ENCODE measurements around the gene NDP.
"Not testable (repeated sequence)": the region's sequence is repeated elsewhere in the genome, so short reads cannot be mapped to it uniquely, and the experiment has no call there.

Gene NDP

DNA sequence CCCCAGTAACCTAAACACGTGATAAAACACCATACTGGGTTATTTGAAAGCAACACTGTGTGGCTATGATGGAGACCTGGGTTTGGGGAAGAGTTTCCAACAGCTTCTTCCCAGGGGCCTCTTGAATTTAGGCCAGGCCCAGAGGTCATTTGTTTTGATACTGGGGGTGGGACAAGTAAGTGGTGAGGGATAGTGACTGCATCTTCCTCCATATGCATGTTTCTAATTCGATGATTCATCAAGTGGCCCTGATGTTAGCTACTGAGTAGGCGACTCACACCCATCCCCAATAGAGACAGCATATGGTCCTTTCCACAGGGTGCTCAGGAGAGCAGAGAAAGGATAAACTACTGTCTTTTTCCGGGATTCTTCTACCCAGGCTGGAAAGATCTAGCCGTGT lies 2.7 kb downstream of the NDP start:
- DNase-seq (ENCODE audit: low read depth): no peak

GRCh38 chrX:43969504-43970501 lies 3.4 kb downstream of the NDP start:
- DNase-seq (ENCODE audit: low read depth): no peak

DNA sequence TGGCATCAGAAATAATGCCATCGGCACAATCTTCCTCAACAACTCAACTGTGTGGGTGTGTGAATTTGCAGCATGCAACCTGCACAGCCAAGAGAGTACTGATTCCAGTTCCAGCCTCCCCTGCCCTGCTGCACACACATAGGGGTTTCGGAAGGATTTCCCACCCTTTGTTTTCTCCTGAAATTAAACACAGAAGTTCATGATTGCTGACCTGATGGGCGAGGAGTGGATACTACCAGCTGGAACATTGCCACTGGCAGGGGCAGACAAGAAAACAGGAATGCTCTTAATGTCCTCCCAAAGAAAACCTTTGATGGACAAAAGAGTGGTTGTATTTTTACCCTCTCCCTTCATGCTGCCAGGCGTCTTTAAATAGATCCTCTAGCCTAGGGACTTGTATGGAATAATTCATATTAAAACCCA lies 4.8 kb downstream of the NDP start:
- no peak for DNase-seq (ENCODE audit: low read depth)

- DNase-seq (ENCODE audit: low read depth): no peak
Observed at GRCh38 chrX:43964936-43965335, 8.3 kb downstream of the NDP start.

DNA sequence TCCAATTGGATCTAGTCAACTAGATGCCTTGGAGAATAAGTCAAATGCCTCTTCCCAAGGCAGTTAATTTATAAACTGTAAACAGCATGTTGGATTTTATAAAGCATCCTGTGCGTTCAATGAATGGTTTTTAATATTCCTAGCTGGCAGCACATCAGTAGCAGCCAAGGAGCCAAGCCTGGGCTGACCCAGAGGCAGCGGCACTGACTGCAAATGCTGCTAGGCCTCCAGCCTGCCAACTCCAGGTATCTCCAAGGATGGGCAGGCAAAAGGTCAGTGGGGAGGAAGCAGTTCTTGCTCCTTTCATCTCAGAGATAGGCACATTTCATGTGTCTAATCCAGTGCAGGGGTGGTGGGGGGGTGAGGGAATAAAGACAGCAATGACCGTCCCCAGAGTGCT lies 9.5 kb downstream of the NDP start:
- DNase-seq (ENCODE audit: low read depth): no peak

- no peak for DNase-seq (ENCODE audit: low read depth)
Observed at GRCh38 chrX:43962636-43963035, 10.6 kb downstream of the NDP start.

DNA sequence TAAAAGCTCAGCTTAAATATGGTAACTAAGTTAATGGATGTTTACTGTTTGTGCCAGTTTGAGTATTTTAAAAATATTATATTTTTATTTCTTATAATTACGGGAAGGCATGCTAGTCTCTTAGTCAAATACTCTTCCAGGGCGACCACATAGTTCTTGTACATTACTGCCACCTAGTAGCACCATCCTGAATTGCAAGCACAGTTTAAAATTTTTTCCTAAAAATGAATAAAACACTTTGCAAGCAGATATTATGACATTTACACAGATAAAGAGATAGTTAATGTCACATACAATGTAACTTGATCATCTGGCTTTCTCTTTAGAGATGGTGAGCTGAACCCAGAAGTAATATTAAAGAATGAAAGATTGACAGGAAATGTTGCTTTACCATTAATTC lies 11.5 kb downstream of the NDP start:
- no peak for DNase-seq (ENCODE audit: low read depth)

DNA sequence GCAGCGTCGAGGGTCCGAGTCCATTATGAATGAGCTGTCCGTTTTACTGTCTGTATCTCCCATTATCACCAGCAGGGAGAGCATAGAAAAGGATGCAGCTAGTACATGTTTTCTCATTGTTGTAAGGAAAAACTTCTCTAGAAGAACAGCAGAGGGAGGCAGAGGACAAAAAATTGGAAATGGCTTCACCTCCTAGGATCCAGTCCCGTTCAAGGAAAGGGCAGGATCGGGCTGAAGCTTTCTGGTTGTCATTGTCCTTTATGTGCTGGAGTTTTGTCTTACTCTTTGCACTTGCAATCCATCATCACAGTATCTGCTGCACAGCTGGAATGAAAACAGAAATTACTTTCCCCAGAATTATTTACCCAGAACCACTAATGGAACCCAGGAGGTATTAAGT lies 14.7 kb downstream of the NDP start:
- peak; percentile 64 for DNase-seq (ENCODE audit: low read depth)

DNA sequence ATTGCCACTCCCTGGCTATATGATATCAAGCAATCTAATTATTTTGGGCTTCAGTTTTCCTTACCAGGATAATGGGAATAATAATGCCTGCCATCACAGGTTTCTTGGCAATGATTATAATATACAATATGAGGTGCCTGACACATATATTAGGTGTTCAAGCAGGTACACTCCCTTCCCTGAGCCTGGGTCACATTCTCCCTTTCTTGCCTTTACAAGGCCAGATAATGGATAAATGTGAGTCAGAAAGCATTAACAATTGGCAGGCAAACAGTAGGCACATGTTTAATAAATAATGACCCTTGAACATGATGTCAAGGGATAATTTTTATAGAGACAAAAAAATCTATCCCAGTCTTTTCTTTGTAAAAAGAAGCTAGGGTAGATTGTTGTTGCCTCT lies 17.2 kb downstream of the NDP start:
- DNase-seq (ENCODE audit: low read depth): no peak

DNA sequence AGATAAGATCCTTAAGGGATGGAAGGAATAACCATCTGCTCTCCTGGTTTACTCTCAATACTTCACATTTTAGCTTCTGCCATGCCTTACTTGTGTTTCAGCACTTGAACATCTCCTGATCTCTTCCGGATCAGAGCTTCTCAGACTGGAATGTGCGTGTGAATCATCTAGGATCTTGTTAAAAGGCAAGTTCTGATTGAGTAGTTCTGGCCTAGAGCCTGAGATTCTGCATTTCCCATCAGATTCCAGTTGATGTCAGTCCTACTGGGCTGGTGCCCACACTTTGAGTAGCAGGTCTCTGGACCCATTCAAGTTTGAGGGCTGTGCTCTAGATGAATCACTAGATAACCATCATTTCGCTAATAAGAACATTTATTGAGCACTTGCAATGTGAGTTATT lies 20.0 kb downstream of the NDP start:
- DNase-seq (ENCODE audit: low read depth): no peak

GRCh38 chrX:43949669-43950068 lies 23.5 kb downstream of the NDP start:
- DNase-seq (ENCODE audit: low read depth): no peak

GRCh38 chrX:43940816-43941474 lies 32.2 kb downstream of the NDP start:
- no peak for DNase-seq (ENCODE audit: low read depth)

- DNase-seq (ENCODE audit: low read depth): no peak
Observed at GRCh38 chrX:43939187-43939926, 33.8 kb downstream of the NDP start.

DNA sequence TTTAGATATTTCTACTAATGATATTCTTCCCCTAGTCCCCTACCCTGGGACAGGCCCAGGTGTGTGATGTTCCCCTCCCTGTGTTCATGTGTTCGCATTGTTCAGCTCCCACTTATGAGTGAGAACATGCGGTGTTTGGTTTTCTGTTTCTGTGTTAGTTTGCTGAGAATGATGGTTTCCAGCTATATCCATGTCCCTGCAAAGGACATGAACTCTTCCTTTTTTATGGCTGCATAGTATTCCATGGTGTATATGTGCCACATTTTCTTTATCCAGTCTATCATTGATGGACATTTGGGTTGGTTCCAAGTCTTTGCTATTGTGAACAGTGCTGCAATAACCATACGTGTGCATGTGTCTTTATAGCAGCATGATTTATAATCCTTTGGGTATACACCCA lies 51.2 kb downstream of the NDP start:
- not testable (repeated sequence) for DNase-seq (ENCODE audit: low read depth)

GRCh38 chrX:43910772-43911171 lies 62.4 kb downstream of the NDP start:
- not testable (repeated sequence) for DNase-seq (ENCODE audit: low read depth)

DNA sequence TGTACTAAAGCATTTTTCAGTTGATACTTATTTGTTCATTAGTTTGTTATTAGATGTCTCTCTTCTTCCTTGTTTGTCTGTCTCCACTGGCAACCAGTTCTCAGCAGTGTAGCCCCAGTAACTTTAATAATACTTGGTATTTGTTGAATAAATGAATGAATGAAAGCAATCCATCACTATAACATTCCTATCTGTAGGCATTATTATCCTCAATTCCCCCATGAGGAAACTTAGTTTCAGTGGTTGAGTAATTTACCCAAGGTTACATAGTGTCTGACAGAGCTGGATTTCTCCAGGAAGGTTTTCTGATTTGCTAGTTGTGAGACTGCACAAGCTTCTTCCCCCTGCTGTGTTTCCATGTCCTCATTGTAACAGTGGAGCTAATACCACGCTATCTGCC lies 63.2 kb downstream of the NDP start:
- DNase-seq (ENCODE audit: low read depth): no peak

- DNase-seq (ENCODE audit: low read depth): no peak
Observed at GRCh38 chrX:43909141-43909540, 64.0 kb downstream of the NDP start.

- DNase-seq (ENCODE audit: low read depth): no peak
Observed at GRCh38 chrX:43899878-43900815, 73.0 kb downstream of the NDP start.
